HG03558 (cell line): ENCODE results near the gene ATXN2.

ENCODE experiments used
- ATAC-seq: cut with Tn5 transposase; IDR thresholded peaks from one replicate; pipeline ENCODE4 v1.9.1; 2021; ENCODE audit warnings: moderate number of reproducible peaks; ENCODE audit not compliant: unreplicated experiment; ENCODE audit errors: extremely low read depth

ATXN2 gene

DNA sequence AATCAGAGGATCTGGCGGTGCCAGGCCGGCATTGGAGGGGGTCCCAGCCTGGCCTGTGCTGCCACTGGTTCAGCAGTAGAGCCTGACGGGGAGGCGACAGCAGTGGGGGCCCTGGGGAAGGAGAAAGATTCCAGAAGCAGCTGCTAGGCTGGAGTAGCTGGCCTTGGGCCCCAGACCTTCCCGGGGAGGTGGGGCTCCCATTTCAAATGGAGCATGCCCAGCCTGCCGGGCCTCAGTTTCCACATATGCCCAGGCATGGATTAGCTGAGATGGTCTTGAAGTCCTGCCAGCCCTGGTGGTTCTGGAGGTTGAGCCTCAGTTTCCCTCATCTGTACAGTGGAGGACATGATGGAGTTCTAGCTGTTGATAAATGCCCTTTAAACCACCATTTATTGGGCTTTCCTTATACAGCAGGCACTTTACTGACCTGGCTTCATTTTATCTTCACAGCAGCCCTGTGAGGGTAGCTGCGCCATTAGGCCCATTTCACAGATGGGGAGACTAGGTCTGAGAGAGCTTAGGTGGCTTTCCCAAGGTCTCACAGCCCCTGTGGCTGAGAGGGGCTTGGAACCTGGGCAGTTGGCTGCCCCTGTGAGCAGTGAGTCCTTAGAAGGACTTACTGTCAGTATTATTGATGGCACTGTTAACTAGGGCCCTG, 171.6 kb downstream of the ATXN2 start:
- ATAC-seq: no peak

DNA sequence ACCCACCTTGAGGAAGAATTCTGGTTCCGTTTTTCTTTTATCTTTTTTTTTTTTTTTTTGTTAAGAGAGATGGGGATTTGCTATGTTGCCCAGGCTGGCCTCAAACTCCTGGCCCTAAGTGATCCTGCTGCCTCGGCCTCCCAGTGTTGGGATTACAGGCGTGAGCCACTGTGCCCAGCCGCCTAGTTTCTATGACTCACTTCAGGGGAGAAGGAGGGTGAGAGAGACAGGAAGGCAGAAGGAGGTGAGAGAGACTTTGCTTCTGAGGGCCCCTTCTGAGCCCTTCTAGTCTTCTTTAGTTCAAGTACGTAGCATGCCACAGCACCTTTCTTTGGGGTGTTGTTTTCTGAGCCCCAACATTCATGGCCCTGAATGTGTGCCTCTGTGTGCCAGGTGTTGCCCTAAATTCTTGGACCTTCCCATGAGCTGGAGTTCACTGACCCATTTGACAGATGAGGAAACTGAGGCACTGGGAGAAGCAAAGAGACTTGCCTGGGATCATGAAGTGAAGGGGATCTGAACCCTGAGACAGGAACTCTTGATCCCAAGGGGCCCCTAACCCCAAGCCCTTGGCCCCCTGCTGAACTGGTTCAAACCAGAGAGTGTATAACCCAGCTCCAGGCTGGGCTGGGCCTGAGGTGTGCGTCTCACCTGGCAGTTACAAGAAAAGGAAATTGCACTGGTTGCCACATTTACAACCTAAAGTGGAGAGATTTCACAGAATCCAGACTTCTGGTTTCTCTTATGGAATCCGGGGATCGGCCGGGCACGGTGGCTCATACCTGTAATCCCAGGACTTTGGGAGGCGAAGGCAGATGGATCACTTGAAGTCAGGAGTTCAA, 172.6 kb downstream of the ATXN2 start:
- ATAC-seq: no peak

DNA sequence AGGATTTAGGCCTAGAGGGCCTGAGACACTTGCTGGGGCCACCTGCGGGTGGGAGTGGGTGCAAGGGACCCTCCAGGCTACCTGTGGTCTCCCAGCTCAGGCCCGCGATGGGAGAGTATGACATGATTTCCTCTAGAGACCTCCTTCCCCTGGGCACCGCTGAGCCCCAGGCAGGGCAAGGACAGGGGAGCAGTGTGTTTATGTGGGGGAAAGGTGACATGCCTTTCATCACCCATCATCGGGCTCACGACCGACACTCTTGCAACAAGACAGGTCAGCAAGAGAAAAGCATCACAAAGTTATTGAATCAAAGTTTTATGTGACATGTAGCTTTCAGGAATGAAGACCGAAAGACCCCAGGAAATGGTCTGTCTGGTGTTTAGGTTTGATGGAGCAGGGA, 173.5 kb downstream of the ATXN2 start:
- no peak for ATAC-seq

DNA sequence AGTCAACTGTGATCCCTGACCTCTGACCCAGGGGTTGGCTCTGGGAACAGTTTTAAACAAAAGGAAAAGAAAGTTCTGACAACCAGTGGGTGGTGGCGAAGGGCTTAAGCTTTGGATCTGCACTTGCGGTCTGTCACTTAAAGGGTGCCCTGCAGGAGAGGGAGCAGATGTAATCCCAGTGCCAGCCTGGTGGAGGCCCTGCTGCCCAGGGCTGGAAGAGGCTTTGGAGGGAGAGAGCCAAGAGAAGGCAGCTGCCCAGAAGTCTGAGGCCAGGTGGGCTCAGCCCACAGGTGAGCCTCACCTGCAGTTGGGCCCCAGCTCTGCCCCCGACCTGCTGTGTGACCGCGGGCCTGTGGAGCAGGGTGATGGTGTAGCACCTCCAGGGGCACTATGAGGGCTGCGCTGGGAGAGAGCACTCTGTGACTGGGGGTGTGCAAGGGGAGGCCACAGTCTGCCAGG, 174.3 kb downstream of the ATXN2 start:
- ATAC-seq: no peak

DNA sequence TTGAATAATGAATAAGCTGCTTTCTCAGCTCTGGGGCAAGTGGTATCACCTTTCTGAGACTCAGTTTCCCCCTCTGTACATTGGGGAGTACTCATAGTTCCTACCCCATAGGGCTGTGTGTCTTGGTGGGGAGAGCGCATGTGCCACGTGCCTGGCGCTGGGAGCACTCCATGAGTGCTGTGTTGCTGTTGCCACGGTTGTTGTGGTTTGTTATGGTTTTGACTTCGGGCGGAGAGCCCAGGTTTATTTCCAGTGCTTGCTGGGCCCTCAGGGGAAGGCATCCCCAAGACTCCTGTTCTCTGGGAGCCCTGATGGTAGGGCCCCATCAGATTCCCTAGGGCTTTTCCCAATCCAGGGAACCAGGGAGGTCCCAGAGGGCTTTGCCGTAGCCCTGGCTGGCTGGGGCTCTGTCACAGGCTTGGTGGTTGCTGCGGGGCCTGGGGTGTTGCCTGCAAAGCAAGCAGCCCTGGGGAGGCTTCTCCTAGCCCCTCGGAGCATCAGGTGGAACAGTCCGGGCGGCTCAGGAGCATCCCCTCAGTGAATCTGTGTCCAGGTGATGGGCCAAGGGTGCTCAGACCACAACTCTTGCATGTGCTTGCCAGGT, 174.8 kb downstream of the ATXN2 start:
- no peak for ATAC-seq

DNA sequence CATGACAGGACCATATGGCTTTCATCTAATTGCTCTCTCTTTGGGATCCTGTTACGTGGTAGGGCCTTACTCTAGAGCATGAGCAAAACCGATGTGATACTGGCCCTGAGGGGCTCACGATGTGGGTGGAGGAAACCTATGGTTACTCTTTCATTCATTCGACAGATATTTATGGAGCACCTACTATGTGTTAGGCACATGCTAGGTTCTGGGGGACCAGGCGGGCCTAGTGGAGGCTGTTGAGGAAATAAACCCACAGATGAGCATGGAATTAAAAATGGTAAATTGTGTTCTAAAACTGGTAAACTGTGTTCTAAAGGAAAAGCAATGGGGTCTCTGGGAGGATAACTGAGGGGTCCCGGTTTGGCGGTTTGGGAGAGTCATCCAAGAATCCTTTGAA, 178.6 kb downstream of the ATXN2 start:
- ATAC-seq: no peak

DNA sequence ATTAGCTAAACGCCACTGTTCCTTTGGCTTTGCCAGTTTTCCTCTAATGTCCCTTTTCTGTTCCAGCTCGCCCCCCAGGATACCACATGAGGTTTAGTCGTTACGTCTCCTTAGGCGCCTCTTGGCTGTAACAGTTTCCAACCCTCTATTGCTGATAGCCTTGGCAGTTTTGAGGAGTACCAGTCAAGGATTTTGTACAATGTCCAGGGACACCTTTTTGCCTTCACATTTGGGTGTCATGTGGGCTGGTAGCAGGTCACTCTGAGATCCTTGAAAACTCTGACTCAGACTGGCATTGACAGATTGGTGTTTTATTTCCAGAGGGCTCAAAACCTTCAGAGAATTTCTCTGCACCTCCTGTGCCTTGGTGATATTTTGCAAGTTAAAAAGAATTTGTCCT, 179.3 kb downstream of the ATXN2 start:
- no peak for ATAC-seq

DNA sequence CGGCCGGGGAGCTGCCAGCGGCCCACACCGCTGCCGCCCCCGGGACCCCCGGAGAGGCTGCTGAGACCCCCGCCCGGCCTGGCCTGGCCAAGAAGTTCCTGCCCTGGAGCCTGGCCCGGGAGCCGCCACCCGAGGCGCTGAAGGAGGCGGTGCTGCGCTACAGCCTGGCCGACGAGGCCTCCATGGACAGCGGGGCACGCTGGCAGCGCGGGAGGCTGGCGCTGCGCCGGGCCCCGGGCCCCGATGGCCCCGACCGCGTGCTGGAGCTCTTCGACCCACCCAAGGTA, 180.6 kb downstream of the ATXN2 start:
- ATAC-seq: no peak

DNA sequence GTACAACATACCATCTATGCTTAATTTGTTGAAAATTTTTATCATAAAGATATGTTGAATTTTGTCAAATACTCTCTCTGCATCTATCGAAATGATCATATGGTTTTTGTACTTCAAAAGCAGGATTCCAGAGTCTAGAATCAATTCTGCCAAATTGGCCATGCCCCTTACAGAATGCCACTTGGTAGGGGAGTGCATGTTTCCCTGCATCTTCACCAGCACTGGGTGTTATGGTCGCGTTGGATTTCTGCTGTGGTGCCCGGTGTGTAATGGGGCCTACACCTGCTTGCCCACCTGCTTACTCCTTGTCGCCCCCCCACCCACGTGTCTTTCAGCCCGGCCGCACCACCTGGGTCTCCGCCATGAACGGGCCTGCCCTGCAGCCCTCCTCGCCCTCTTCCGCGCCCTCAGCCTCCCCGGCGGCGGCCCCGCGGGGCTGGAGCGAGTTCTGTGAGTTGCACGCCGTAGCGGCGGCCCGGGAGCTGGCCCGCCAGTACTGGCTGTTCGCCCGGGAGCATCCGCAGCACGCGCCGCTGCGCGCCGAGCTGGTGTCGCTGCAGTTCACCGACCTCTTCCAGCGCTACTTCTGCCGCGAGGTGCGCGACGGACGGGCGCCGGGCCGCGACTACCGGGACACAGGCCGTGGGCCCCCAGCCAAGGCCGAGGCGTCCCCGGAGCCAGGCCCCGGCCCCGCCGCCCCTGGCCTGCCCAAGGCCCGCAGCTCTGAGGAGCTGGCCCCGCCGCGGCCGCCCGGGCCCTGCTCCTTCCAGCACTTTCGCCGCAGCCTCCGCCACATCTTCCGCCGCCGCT, 181.1 kb downstream of the ATXN2 start:
- ATAC-seq: no peak

DNA sequence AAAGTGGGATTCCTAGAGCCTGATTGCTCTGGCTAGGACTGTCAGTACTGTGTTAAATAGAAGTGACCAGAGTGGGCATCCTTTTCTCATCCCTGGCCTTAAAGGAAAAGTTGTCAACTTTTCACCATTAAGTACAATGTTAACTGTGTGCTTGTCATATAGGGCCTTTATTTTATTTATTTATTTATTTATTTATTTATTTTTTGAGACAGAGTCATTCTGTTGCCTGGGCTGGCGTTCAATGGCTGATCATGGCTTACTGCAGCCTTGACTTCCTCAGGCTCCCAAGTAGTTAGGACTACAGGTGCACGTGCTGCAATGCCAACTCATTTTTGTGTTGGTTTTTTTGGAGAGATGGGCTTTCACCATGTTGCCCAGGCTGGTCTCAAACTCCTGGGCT, 181.8 kb downstream of the ATXN2 start:
- no peak for ATAC-seq

DNA sequence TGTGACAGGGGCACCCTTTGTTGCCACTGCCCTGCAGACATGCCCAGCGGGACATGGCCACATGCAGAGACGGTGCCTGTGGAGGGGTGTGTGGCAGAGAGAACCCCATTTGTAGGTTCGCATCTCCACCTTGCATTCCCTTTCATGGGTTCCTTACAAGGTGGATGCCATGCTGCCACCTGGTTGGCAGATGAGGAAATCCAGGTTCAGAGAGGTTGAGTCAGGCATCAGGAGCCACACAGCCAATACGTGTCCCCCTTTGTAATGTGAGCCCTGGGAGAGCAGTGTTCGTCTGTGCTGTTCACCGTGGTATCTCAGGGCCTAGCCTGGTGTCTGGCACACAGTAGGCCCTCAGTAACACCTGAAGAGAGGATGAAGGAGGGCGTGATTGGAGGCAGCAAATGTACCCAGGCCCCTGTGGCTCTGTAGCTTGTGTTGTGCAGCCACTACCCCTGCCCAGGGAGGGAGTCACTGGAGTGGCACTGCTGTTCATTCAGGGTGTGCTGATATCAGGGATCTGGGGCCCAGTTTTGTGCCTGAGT, 184.3 kb downstream of the ATXN2 start:
- ATAC-seq: no peak

DNA sequence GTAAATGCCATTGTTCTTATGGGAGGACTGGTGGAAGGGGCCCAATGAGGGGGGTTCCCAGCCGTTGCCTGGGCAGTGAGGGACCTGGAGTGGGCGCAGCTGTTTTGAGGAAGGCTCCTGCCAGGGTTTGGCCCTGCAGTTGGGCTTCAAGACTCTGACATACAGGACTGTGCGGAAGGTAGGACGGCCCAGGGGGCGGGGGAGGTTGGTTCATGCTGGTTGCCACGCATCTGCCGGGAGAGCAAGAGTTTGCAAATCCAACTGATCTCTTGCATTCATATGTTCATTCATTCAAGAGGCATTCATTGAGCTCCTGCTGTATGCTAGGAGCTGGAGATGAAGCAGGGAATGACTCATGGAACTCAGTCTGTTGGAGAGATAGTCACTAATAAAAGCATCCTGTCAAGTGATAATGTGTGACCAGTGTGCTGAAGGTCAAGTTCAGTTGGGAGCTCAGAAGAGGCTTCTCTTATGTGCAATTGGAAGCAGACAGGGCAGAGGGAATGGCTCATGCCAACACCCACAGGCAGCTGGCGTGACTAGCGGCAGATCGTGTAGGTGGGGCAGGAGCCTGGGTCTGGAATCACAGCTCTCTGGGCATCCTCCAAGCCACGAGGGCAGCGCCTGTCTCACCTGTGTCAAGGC, 185.6 kb downstream of the ATXN2 start:
- ATAC-seq: no peak

DNA sequence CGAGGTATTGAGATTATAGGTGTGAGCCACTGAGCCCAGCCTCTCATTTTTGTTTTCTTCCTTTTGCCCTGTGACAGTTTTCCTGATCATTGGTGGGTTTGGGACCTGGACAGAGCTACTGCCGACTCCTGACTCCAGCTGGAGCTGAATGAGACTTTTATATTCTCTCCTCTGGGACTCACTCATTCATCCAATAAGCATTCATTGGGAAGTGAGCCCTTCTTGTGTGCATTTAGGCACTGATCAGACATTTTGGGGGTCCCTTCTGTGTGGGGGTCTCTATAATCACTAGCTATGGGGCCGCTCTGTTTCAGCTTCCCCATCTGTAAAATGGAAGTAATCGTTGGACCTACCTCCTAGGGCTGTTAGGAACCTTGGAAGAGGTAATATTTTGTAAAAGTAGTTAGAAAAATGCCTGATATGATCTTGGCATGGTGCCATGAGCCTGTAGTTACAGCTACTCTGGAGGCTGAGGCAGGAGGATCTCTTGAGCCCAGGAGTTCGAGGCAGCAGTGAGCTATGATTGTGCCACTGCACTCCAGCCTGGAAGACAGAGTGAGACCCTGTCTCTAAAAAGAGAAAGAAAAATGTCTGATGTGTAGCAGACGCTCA, 186.2 kb downstream of the ATXN2 start:
- ATAC-seq: no peak

DNA sequence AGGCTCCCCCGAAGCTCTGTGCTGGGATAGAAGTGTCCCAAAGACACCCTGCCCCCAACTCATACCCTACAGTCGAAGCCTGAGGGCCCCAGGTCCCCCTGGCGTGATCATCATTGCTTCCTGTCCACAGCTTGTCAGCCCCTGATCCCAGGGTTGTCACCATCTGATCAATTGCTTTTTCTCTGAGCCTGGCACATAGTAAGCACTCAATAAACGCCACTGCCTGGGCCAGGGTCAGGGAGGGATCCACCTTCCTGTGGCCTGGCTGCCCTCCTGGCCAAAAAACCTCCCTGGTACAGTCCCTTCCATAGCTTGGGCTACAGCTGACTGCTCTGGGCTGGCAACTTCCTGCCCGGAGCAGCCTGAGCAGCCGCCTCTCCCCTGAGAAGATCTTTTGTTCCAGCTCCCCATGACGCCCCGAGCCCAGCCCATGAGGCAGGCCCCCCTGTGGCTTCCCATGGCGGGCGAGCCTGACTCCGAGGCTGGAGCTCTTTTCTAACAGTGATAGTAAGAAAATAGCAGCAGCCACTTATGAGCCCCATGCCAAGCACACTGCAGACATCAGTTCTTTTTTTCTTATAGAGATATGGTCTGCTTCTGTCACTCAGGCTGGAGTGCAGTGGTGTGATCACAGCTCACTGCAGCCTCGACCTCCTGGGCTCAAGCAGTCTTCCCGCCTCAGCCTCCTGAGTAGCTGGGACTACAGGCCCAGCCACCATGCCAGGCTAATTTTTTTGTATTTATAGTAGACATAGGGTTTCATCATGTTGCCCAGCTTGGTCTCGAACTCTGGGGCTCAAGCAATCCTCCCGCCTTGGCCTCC, 186.9 kb downstream of the ATXN2 start:
- no peak for ATAC-seq

DNA sequence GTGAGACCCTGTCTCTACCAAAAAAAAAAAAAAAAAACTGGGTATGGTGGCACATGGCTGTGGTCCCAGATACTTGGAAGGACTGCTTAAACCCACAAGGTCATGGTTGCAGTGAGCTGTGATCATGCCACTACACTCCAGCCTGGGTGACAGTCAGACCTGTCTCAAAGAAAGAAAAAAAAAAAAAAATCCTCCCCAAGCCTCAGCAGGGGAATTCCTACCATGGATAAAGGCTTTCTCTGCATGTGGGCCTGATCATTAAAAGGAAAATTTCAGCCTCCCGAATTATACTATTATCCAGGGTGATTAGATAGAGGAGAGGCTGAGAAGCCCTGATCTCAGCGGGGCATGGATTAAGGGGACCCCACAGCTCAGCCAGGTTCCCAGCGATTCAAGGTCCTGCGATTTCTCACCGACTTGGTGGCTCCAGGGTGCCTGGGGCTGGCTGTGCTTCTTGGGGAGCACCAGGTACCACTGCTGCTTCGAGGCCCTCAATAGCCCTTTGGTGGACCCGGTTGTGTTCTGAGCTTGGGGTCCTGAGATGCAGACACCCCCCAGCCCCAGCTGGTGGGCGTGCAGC, 187.8 kb downstream of the ATXN2 start:
- no peak for ATAC-seq

DNA sequence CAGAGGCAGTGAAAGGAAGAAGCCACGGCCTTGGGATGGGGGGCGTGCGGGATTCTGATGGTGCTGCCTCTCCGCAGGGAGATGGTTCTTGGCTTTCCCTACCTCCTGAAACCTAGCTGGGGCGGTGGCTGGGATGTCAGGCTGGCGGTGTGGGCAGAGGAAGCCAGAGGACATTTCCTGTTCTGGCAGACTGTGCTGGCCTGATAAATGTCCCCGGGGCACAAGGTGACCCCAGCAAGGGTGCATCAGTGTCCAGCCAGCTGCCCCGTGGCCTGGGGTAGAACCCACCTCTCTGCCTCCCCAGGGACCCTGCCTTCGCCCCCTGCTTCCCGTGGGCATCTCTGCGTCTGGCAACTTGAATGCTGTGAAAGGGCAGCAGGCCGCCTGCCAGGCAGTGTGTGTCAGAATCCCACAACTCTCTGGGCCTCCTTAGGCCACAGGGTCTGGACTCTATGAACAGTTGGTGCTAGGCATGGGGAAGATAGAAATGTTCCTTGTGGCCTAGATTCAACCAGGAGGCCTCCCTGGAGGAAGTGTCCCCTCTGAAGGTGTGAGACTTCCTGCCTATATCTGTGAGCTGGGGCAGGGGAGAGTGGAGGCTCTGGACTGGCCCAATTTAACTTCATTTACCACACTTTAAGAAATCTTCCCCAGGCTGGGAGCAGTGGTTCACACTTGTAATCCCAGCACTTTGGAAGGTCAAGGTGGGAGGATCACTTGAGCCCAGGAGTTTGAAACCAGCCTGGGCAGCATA, 188.5 kb downstream of the ATXN2 start:
- ATAC-seq: no peak

DNA sequence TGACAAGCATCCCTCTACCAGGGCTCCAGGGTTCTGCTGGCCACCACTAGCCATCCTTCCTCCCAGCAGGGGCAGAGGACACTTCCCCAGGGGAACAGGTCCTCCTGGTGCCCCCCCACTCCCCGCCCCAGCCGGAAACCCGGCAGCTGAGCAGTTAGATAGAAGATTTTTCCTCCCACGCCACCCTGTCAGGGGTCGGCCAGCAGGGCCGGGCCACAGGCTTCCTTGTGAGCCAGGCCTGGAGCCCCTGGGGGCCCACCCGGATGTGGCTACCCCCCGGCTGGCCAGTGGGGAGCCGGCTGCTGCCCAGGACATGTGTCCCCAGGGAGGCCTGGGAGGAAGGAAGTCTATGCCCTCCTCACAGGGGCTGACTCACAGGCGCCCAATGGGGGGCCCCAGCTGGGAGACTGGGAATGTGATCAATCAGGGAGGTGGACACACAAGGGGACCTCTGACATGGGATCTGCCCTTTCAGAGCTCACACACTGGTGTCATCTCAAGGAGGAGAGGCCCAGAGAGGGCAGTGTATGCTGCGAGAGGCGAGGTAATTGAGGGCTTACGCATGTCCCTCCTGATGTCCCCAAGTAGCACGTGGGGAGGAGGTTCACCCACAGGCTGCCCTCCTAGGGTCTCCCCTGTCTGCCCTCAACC, 189.2 kb downstream of the ATXN2 start:
- ATAC-seq: no peak
